Measurements from ENCODE around the gene GFI1B. TPM values are rescaled to one million over a fixed set of nuclear protein-coding genes. Genes with fewer than 3 reads are reported as not detected.

Gene GFI1B
- polyA plus RNA-seq, 1 donor from 2014 or later = 0.74 TPM

DNA sequence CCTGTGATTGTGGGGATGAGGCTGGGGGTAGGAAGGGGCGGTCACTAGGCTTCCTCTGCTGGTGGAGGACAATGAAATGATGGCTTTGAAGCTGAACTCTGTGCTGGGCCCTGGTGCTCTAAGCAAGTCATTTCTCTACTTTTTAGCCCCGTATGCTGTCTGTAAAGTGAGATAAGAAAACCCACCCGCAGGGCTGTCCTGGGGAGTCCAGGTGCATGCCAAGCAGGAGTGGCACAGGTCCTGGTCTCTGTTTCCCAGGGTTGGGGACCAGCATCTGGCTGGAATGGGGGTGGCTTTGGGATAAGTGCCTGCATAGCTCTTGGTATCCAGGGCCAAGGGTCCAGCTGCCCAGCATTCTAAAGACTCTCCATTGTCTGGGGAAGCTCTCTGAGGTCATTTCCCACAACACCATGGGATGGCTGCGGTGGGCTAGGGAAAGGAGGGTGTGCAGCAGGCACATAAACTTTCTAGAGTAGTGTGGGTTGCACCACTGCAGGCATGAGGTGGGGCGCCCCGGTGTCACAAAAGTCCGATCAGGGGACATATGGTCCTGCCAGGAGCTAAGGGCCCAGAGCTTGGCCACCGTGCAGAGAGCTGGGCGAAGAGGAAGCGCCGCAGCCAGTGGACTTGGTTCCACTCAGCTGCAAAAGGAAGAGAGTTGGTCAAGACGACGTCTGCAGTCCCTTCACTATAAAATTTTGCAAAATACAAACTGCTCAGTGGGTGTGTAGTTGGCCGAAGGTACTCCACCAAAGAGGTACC lies 26.7 kb downstream of the GFI1B start:
- H3K36me3 Mint-ChIP-seq = no peaks in the 10 kb centered on the region
- peaks cover 0 to 2% (median 0%) of the 10 kb centered on the region in 3 donors for H3K9me3 Mint-ChIP-seq
- no peak overlapping the region for H3K4me3 Mint-ChIP-seq
- peaks cover 34% of the 10 kb centered on the region for H3K27me3 Mint-ChIP-seq
- H3K27ac Mint-ChIP-seq = no peak overlapping the region
- no peaks in the 10 kb centered on the region for H3K4me1 Mint-ChIP-seq

DNA sequence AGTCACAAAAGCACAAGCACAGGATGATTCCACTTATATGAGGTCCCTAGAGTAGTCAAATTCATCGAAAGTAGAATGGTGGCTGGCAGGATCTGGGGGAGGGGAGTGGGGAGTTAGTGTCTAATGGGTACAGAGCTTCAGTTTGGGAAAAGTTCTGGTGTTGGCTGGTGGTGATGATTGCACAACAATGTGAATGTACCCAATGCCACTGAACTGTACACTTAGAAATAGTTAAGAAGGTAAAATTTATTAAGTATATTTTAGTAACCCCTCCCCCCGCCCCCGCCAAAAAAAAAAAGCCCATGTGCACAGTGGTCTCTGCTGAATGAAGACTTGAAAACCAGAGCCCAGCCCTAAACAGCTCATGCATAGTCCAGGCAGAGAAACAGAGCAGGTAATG lies 27.5 kb downstream of the GFI1B start:
- H3K9me3 Mint-ChIP-seq = peaks cover 0 to 3% (median 0%) of the 10 kb centered on the region in 3 donors
- H3K27me3 Mint-ChIP-seq = peaks cover 28% of the 10 kb centered on the region
- no peaks in the 10 kb centered on the region for H3K4me1 Mint-ChIP-seq
- no peak overlapping the region for H3K4me3 Mint-ChIP-seq
- no peak overlapping the region for H3K27ac Mint-ChIP-seq
- H3K36me3 Mint-ChIP-seq = no peaks in the 10 kb centered on the region

DNA sequence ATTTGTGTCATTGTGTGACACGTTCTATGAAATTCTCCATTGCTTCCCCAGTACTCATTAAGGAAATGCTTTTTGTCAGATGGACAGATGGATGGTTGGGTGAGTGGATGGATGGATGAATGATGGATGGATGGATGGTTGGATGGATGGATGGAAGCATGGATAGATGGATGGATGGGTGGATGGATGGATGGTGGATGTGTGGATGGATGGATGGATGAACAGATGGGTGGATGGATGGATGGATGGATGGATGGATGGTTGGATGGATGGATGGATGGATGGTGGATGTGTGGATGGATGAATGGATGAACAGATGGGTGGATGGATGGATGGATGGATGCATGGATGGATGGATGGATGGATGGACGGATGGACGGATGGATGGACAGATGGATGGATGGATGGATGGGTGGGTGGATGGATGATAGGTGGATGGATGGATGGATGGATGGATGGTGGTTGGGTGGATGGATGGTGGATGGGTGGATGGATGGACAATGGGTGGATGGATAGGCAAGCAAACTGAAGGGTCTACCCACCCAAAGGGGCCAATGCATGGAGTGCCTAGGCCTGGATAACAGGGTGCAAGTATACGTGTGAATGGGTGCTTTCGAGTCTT lies 28.3 kb downstream of the GFI1B start:
- Mint-ChIP-seq H3K27ac (no peak overlapping the region), H3K4me3 (peak overlapping the region in 1 of 4 donors; percentile 4), H3K36me3 (no peaks in the 10 kb centered on the region), H3K27me3 (peaks cover 28% of the 10 kb centered on the region), H3K9me3 (peaks cover 0 to 4% (median 0%) of the 10 kb centered on the region in 3 donors), H3K4me1 (peaks cover 0 to 2% (median 0%) of the 10 kb centered on the region in 3 donors)

DNA sequence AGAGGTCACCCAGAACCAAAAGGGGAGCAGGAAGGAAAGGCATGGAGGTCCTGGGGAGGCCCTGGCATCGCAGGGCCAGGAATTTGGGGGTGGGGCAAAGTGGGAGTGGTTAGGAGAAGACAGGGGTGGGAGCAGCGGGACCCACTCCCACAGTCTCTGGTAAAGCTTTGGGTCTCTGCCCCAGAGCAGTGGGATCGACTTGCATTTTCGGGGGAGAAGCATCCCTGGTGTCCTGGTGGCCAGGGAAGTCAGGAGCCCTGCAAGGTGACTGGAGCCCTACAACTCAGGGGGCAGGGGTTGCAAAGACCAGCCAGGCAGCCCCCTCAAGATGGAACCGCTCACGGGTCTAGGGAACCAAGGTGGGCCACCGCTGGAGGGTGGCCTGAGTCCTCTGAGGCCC lies 29.9 kb downstream of the GFI1B start:
- H3K9me3 Mint-ChIP-seq = peaks cover 0 to 4% (median 0%) of the 10 kb centered on the region in 3 donors

DNA sequence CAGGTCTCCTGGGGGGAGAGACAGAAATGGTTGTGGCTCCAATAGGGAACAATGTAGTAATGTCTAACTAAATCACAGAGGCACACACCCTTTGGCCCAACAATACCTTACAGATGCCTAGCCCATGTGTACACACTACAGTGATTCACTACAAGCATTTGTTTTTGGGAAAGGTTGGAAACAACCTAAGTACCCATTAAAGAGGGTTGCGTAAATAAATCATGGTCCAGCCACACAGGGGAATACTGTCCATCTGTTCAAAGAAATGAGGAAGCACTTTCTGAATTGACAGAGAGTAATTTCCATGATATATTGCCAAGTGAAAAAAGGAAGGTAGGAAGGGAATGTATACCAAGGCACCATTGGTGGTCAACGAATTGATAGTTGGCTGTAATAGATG lies 30.3 kb downstream of the GFI1B start:
- Mint-ChIP-seq H3K9me3 (peaks cover 0 to 4% (median 0%) of the 10 kb centered on the region in 3 donors), H3K27ac (no peak overlapping the region), H3K27me3 (peaks cover 19% of the 10 kb centered on the region), H3K4me3 (no peak overlapping the region), H3K4me1 (peaks cover 0 to 2% (median 0%) of the 10 kb centered on the region in 3 donors), H3K36me3 (no peaks in the 10 kb centered on the region)

More for the DNA sequence above, 29.9 kb downstream of the GFI1B start:
- H3K36me3 Mint-ChIP-seq = no peaks in the 10 kb centered on the region
- H3K4me1 Mint-ChIP-seq = peaks cover 0 to 2% (median 0%) of the 10 kb centered on the region in 3 donors
- peaks cover 19% of the 10 kb centered on the region for H3K27me3 Mint-ChIP-seq
- no peak overlapping the region for H3K27ac Mint-ChIP-seq
- H3K4me3 Mint-ChIP-seq = peak overlapping the region in 1 of 4 donors; percentile 79

DNA sequence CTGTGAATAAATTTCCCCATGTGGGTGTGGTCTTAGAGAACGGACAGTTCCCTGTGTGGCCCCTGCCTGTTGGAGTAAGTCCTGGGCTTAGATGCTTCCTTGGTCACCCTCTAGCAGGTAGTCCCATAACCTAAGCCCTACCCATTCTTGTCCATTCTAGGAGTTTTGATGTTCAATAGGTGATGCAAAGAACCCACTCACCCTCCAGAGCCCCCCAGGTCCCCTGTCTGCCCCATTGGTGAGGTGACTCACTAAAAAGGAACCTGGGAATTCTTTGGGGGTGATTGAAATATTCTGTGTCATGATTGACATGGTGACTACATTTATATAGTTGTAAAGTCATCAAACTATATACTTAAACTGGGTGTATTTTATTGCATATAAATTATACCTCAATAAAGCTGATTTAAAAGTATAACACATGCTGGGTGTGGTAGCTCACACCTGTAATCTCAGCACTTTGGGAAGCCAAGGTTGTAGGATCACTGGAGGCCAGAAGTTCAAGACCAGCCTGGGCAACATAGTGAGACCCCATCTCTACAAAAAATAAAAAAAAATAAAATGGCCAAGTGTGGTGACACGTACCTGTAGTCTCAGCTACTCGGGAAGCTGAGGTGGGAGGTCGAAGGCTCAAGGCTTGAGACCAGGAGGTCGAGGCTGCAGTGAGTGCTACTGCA lies 31.6 kb downstream of the GFI1B start:
- Mint-ChIP-seq H3K4me1 (peaks cover 0 to 2% (median 0%) of the 10 kb centered on the region in 3 donors), H3K36me3 (no peaks in the 10 kb centered on the region), H3K9me3 (peaks cover 0 to 4% (median under 1%) of the 10 kb centered on the region in 3 donors), H3K4me3 (no peak overlapping the region), H3K27ac (no peak overlapping the region), H3K27me3 (peaks cover 19% of the 10 kb centered on the region)

DNA sequence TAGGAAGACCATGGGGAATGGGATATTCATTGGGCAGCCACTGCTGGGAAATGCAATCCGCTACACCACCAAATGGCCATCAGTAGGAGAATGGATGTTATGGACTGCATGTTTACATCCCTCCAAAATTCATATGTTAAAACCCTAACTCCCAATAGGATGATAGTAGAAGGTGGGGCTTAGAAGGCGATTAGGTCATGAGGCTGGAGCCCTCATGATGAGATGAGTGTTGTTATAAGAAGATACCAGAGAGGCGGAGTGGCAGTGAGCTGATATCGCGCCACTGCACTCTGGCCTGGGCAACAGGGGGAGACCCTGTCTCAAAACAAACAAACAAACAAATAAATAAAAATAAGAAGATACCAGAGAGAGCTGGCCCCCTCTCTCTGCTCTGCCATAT lies 36.2 kb downstream of the GFI1B start:
- no peak overlapping the region for H3K27ac Mint-ChIP-seq
- H3K27me3 Mint-ChIP-seq = peaks cover 9% of the 10 kb centered on the region
- no peaks in the 10 kb centered on the region for H3K36me3 Mint-ChIP-seq
- H3K9me3 Mint-ChIP-seq = peaks cover 0 to 9% (median 5%) of the 10 kb centered on the region in 3 donors
- peaks cover 0 to 2% (median 0%) of the 10 kb centered on the region in 3 donors for H3K4me1 Mint-ChIP-seq
- H3K4me3 Mint-ChIP-seq = no peak overlapping the region

DNA sequence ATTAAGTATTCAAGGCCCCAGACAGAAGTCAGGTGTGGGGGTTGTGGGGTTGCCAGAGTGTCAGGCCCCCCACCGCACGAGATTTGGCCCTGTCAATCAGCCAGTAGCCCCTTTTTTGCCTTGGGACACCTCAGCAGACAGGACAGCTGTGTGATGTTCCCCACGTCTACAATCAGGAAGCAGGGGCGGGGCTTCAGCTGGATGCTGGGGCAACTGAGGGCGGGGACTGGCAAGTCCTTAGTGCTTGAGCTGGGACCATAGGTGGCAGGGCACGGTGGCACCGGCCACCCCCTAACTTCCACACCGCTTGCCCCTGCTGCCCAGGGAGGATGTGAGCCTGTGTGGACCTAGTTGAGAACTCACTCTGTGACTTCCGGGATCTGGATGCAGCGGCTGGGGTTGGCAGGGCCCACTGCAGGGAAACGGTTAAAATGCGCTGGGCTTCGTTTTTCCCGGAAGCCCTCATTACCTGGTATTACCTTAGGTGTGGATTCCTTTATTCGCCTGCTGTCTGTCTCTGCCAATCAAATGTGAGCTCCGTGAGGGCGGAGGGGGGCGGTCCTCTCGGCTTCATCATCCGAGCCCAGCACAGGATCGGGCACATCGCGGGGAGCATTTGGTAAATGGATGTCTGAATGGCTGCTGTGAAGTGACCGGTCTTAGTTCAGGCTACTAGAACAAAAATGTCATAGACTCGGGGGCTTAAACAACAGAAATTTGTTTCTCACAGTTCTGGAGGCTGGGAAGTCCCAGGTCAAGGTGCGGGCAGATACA lies 44.8 kb downstream of the GFI1B start:
- H3K27ac Mint-ChIP-seq = peak overlapping the region in 2 of 3 donors; percentile 35 to 46
- H3K36me3 Mint-ChIP-seq = no peaks in the 10 kb centered on the region
- H3K4me1 Mint-ChIP-seq = peaks cover 4 to 11% (median 4%) of the 10 kb centered on the region in 3 donors
- peaks cover 0 to 1% (median 0%) of the 10 kb centered on the region in 3 donors for H3K9me3 Mint-ChIP-seq
- peak overlapping the region in 1 of 4 donors; percentile 24 for H3K4me3 Mint-ChIP-seq
- peaks cover 2% of the 10 kb centered on the region for H3K27me3 Mint-ChIP-seq

DNA sequence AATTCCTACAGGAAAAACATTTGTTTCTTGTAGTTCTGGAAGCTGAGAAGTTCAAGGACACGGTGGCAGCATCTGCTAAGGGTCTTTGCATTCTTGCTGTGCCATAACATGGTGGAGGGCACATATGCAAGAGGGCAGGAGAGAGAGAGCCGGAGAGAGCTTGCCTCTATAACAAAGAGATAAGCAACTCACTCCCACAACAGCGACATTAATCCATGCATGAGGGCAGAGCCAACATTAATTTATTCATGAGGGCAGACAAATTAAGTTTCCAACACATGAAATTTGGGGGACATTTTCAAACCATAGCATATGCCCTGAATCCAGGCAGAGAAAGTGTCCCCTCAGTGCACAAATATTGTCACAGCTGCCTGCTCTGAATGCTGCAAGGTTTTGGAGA lies 47.9 kb downstream of the GFI1B start:
- H3K27me3 Mint-ChIP-seq = peaks cover 4% of the 10 kb centered on the region
- H3K4me1 Mint-ChIP-seq = peaks cover 17 to 18% (median 17%) of the 10 kb centered on the region in 3 donors
- peak overlapping the region in 3 of 4 donors; percentile 49 to 77 (median 51) for H3K4me3 Mint-ChIP-seq
- no peak overlapping the region for H3K27ac Mint-ChIP-seq
- H3K36me3 Mint-ChIP-seq = peaks cover 2% of the 10 kb centered on the region
- H3K9me3 Mint-ChIP-seq = peaks cover 0 to 1% (median 0%) of the 10 kb centered on the region in 3 donors

DNA sequence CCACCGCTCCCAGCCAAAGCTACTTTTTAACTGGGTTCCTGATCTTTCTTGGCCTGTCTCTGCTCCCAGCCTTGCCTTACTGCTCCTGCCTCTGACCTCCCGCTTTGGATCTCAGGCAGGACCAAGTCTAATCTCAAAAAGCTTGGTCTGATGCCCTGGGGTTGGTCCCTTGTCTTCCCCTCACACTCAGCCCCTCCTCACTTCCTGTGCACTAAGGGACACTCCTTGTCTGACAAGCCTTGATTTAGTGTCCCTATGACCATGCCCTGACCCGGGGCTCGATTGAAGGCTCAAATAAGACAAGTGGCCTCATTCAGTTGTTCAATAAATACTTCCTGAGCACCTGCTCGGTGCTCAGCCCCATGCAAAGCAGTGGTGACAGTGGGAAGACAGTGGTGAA lies 48.6 kb downstream of the GFI1B start:
- Mint-ChIP-seq H3K36me3 (peaks cover 2% of the 10 kb centered on the region), H3K9me3 (peaks cover 0 to 1% (median 0%) of the 10 kb centered on the region in 3 donors), H3K4me3 (peak overlapping the region in 1 of 4 donors; percentile 100)

DNA sequence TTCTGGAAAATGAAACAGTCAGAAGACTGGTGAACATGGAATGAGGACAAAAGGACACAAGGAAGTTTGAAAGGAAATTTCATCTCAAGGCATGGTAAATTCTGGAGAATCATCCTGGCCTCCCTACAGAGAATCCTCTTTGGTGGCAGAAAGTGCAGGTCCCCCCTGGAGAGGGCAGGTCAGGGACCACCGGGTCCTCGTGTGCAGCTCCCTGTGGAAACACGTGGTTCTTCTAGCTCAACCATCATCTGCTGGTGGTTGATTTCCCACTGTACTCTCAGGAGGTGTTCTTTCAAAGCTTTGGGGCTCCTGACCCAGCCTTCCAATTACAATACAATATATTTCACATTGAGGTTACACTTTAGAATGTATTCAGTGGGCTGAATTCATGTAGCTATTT lies 49.7 kb downstream of the GFI1B start:
- H3K4me3 Mint-ChIP-seq = peak overlapping the region; percentile 58 to 100 (median 67)
- H3K4me1 Mint-ChIP-seq = peaks cover 20 to 35% (median 29%) of the 10 kb centered on the region in 3 donors
- peaks cover 4% of the 10 kb centered on the region for H3K27me3 Mint-ChIP-seq
- peak overlapping the region in 2 of 3 donors; percentile 64 to 70 for H3K27ac Mint-ChIP-seq
- H3K36me3 Mint-ChIP-seq = peaks cover 2% of the 10 kb centered on the region
- no peaks in the 10 kb centered on the region for H3K9me3 Mint-ChIP-seq

More for the DNA sequence above, 48.6 kb downstream of the GFI1B start:
- peaks cover 4% of the 10 kb centered on the region for H3K27me3 Mint-ChIP-seq
- peaks cover 22 to 24% (median 24%) of the 10 kb centered on the region in 3 donors for H3K4me1 Mint-ChIP-seq
- H3K27ac Mint-ChIP-seq = no peak overlapping the region

DNA sequence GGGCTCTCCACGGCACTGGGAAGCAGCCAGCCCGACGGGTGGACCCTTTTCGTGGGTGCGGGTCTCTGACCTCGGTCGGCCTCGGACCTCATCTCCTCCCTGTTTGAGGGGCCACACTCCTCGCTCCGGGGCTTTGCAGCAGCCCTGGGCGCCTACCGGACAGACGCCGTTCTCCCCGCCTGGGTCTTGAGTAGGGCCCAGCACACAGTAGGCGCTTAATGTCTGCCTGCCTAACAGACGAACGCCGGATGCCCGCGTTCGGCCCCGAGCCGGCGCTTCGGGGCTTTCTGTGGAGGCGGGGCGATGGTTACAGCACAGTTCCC lies 51.5 kb downstream of the GFI1B start:
- Mint-ChIP-seq H3K36me3 (peaks cover 2% of the 10 kb centered on the region), H3K9me3 (no peaks in the 10 kb centered on the region), H3K27me3 (peaks cover 4% of the 10 kb centered on the region), H3K4me1 (peaks cover 20 to 38% (median 37%) of the 10 kb centered on the region in 3 donors), H3K4me3 (peak overlapping the region; percentile 99 to 100 (median 100)), H3K27ac (peak overlapping the region; percentile 98)

DNA sequence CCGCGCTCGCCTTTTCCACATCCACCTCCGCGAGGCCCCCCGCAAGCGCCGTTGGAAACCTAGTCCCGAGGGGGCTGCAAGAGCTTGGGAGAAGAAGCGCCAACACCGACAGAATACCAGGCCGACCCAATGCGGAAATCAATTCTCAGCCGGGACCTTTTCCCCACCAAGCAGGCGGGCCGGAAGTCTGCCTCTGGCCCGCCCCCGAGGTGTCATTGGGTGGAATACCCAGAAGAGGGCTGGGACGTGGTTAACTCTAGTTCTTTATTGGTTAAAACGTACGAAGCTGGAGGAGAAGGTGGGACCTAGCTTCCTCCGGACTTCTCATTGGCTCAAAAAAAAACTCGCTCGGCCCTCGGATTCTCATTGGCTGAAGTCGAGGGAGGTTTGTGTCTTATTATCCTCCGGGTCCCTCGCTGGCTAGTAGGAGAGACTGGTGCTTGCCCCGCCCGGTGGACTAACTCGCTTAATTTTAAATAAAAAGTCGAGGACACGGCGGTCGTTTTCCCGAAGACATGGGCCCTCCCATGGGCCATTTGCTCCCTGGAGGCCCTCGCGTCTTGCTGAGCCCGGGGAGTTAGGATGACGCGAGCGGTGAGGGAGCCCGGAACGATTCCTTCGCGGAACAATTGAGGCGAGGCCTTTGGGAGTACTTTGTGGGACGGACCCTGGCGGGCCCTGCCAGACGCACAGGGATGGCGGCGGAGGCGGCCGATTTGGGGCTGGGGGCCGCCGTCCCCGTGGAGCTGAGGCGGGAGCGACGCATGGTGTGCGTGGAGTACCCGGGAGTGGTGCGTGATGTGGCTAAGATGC lies 52.0 kb downstream of the GFI1B start, which contains the start of gene GTF3C5:
Gene GTF3C5 (plus strand): TSS at position 681 of the 813 bp plus-strand sequence. CDS start 15 bp downstream, at position 696.
- Mint-ChIP-seq H3K27ac (peak within 1 kb of the TSS; percentile 98), H3K36me3 (peaks cover 2% of the 10 kb centered on the region), H3K9me3 (no peaks in the 10 kb centered on the region), H3K4me1 (peaks cover 20 to 39% (median 37%) of the 10 kb centered on the region in 3 donors), H3K27me3 (peaks cover 3% of the 10 kb centered on the region), H3K4me3 (peak within 1 kb of the TSS; percentile 99 to 100 (median 100))

DNA sequence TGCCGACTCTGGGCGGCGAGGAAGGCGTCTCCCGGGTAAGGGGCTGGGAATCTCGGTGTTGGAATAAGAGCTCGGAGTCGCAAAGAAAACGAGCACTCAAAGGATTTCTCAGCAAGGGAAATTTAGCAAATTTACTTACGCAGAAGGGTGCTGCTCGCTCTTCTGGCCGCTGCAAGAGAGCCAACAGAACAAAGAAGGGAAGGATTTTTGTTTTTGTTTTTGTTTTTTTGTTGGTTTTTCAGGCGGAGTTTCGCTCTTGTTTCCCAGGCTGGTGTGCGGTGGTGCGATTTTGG lies 52.6 kb downstream of the GFI1B start:
- Mint-ChIP-seq H3K27ac (peak overlapping the region; percentile 98), H3K9me3 (no peaks in the 10 kb centered on the region), H3K4me3 (peak overlapping the region; percentile 99 to 100 (median 100)), H3K4me1 (peaks cover 20 to 39% (median 37%) of the 10 kb centered on the region in 3 donors), H3K27me3 (peaks cover 2% of the 10 kb centered on the region), H3K36me3 (peaks cover 2% of the 10 kb centered on the region)
